Muscle layer of duodenum (tissue), 2 donors: ENCODE data around the gene TRIM54.
"Not testable (repeated sequence)": the region's sequence is repeated elsewhere in the genome, so short reads cannot be mapped to it uniquely, and the experiment has no call there.

Experiments
- H3K27ac ChIP-seq: one replicate; pipeline ENCODE4 v1.7.0; 2013; ENCODE audit warnings: mild to moderate bottlenecking, low read length
- H3K27me3 ChIP-seq: one replicate; pipeline ENCODE4 v1.7.0; 2013; ENCODE audit warnings: low read depth, mild to moderate bottlenecking, control low read depth, low read length
- H3K36me3 ChIP-seq, 2 donors: one replicate each; pipeline ENCODE4 v1.7.0; 2013; ENCODE audit warnings: low read length in 2 of 2, control low read depth in 1 of 2, mild to moderate bottlenecking in 1 of 2; ENCODE audit not compliant: insufficient read depth in 2 of 2, control insufficient read depth in 1 of 2
- H3K4me1 ChIP-seq, 2 donors: one replicate each; pipeline ENCODE4 v1.7.0; 2013; ENCODE audit warnings: low read length in 2 of 2, mild to moderate bottlenecking in 2 of 2, control low read depth in 1 of 2, moderate library complexity in 1 of 2; ENCODE audit not compliant: insufficient read depth in 2 of 2, control insufficient read depth in 1 of 2
- H3K4me3 ChIP-seq, 2 donors: one replicate each; pipeline ENCODE4 v1.7.0; 2013; ENCODE audit warnings: low read length in 2 of 2, low read depth in 1 of 2, mild to moderate bottlenecking in 1 of 2
- H3K9me3 ChIP-seq, 2 donors: one replicate each; pipeline ENCODE4 v1.7.0; 2013; ENCODE audit warnings: low read length in 2 of 2, control low read depth in 1 of 2, mild to moderate bottlenecking in 1 of 2; ENCODE audit not compliant: control insufficient read depth in 1 of 2
- donor health status: healthy.

TRIM54 gene

DNA sequence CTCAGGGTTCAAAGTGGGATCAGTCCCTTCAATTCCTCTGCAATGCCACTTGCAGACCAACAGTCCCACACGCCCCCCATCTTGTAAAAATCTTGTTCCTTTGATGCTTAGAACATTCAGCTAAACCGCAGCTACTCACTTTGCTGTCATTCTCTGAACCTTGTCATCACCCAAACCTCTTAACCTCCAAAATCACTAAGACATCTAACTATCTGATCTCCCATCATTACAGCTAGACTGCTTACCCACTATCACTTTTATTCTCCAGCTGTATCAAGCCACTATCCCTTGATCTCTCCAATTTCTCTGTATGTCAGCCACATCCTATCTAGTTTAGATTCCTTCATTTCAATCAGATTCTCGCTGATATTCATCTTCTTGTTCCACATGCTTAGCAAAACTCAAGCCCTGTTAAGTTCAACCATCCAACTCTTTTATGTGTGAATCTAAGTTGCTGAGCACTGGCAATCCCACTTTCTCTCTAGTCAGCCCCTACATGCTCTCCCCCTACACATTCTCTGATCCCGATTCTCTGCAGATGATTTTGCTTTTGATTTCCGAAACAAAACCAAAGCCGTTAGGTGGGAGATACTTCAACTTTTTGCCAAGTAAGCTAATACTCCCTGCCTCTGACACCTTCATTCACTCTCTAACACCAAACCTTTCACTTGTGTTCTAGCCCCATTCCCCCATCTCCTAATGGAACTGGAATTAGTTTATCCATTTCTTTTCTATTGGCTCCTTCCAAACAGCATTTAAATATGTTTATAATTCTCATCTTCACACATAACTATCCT is 69.8 kb downstream of the TRIM54 start:
- Histone ChIP-seq H3K27me3 (no peaks in the 10 kb centered on the region), H3K4me1 (peaks cover 5 to 23% of the 10 kb centered on the region in 2 donors), H3K4me3 (no peak overlapping the region), H3K36me3 (peaks cover 4 to 5% of the 10 kb centered on the region in 2 donors), H3K27ac (no peak overlapping the region), H3K9me3 (no peaks in the 10 kb centered on the region)

DNA sequence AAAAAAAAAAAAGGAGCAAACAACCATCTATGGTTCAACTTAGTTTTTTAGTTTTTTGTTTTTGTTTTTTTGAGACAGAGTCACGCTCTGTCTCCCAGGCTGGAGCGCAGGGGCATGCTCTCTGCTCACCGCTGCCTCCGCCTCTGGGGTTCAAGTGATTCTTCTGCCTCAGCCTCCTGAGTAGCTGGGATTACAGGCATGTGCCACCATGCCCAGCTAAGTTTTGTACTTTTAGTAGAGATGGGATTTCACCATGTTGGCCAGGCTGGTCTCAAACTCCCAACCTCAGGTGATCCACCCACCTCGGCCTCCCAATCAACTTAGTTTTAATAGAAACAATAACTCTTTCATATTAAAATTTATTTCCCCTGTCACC is 71.1 kb downstream of the TRIM54 start:
- H3K27me3 ChIP-seq, H3K4me3 ChIP-seq, H3K27ac ChIP-seq, H3K9me3 ChIP-seq, H3K36me3 ChIP-seq: not testable (repeated sequence)
- peaks cover 5 to 23% of the 10 kb centered on the region in 2 donors for H3K4me1 ChIP-seq

GRCh38 chr2:27353762-27354596 is 71.8 kb downstream of the TRIM54 start:
- Histone ChIP-seq H3K27ac (no peak overlapping the region), H3K4me1 (peaks cover 5 to 23% of the 10 kb centered on the region in 2 donors), H3K4me3 (no peak overlapping the region), H3K27me3 (no peaks in the 10 kb centered on the region), H3K9me3 (no peaks in the 10 kb centered on the region), H3K36me3 (peaks cover 4 to 5% of the 10 kb centered on the region in 2 donors)

GRCh38 chr2:27354597-27354927 is 72.3 kb downstream of the TRIM54 start:
- Histone ChIP-seq H3K4me3 (no peak overlapping the region), H3K27me3 (no peaks in the 10 kb centered on the region), H3K27ac (no peak overlapping the region), H3K36me3 (peaks cover 4 to 5% of the 10 kb centered on the region in 2 donors), H3K9me3 (no peaks in the 10 kb centered on the region), H3K4me1 (peaks cover 5 to 23% of the 10 kb centered on the region in 2 donors)

DNA sequence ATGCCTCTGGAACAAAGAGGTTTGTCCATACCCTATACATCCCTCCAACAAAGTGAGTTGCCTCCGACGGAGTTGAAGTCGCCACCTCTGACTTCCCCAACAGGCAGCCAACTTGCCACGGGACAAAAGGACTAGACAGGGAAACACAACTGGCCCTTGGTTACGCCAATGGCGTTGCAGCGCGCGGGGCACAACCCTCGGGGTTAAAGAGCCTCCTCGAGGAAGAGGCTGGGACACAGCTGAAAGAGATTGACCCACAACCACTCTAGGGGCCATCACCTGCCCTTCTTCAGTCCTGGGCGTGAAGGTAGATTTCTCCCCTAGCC is 73.8 kb downstream of the TRIM54 start:
- no peaks in the 10 kb centered on the region for H3K27me3 ChIP-seq
- H3K27ac ChIP-seq: peak overlapping the region; percentile 95
- peaks cover 0 to 5% of the 10 kb centered on the region in 2 donors for H3K36me3 ChIP-seq
- peak overlapping the region; percentile 99 to 100 for H3K4me3 ChIP-seq
- peaks cover 5 to 23% of the 10 kb centered on the region in 2 donors for H3K4me1 ChIP-seq
- no peaks in the 10 kb centered on the region for H3K9me3 ChIP-seq

GRCh38 chr2:27356382-27357181 is 74.4 kb downstream of the TRIM54 start, which contains the start of gene GTF3C2:
Gene GTF3C2 (minus strand): TSS chr2:27356764. CDS start chr2:27343554, 13,210 bp downstream.
- Histone ChIP-seq H3K4me3 (peak within 1 kb of the TSS; percentile 99 to 100), H3K9me3 (no peaks in the 10 kb centered on the region), H3K36me3 (peaks cover 0 to 5% of the 10 kb centered on the region in 2 donors), H3K4me1 (peaks cover 5 to 23% of the 10 kb centered on the region in 2 donors), H3K27me3 (no peaks in the 10 kb centered on the region), H3K27ac (peak within 1 kb of the TSS; percentile 95)
